NT2/D1 (cell line): Measurements from ENCODE around the gene TNNT2.

Experiments used
- SUZ12 ChIP-seq: IDR thresholded peaks from 2 replicates; pipeline ENCODE4 v1.6.1; 2011; ENCODE audit not compliant: insufficient read length, insufficient read depth; ENCODE audit errors: extremely low read depth
- YY1 ChIP-seq: IDR thresholded peaks from 2 replicates; pipeline ENCODE4 v1.6.1; 2011; ENCODE audit not compliant: insufficient read length, insufficient read depth
- ZNF274 ChIP-seq: IDR thresholded peaks from 2 replicates; pipeline ENCODE4 v1.6.1; 2011; ENCODE audit warnings: mild to moderate bottlenecking, low read depth, low read length

- TF ChIP-seq ZNF274 (no peak), YY1 (no peak), SUZ12 (no peak)
Observed at GRCh38 chr1:201384406-201384782, 6.9 kb upstream of the TNNT2 start.
